Effector CD4-positive, alpha-beta T cell (primary cell): ENCODE results near the gene MATN1.
A peak's percentile ranks its signal among the peaks of the same experiment; 100 is the strongest.
"Not testable (repeated sequence)": the region's sequence is repeated elsewhere in the genome, so short reads cannot be mapped to it uniquely, and the experiment has no call there.

Experiments used
- DNase-seq: peaks from one replicate; pipeline ENCODE4 v3.0.0-alpha.2; 2020
- total RNA-seq: gene quantifications from one replicate; lab custom pipeline; 2026; lab: John Stamatoyannopoulos, UW

Gene MATN1, protein sequence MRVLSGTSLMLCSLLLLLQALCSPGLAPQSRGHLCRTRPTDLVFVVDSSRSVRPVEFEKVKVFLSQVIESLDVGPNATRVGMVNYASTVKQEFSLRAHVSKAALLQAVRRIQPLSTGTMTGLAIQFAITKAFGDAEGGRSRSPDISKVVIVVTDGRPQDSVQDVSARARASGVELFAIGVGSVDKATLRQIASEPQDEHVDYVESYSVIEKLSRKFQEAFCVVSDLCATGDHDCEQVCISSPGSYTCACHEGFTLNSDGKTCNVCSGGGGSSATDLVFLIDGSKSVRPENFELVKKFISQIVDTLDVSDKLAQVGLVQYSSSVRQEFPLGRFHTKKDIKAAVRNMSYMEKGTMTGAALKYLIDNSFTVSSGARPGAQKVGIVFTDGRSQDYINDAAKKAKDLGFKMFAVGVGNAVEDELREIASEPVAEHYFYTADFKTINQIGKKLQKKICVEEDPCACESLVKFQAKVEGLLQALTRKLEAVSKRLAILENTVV
- 7.7 reads per million, percentile 27 among the genes with 10 or more reads in this experiment for total RNA-seq

DNA sequence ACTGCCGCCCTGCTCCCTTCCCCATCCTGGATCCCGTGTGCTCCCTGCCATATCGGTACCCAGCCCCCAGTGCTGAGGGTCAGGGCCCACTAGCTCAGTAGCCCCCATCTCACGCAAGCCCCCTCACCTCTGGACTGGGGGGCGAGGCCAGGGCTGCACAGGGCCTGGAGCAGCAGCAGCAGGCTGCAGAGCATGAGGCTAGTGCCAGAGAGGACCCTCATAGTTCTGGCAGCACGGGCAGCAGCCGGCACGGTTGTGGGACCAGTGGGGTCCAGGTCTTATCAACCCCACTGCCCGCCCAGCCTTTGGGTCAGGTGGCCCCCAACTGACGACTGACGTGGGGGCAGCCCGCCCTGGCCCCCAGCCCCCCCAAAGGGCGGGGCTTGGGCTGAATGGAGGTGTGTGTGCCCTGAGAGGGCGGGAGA is at the start of gene MATN1:
Gene MATN1, minus strand, starts transcription at position 255 of the 425 bp plus-strand sequence. Its CDS starts 34 bp downstream, at position 221.
- DNase-seq: no peak

DNA sequence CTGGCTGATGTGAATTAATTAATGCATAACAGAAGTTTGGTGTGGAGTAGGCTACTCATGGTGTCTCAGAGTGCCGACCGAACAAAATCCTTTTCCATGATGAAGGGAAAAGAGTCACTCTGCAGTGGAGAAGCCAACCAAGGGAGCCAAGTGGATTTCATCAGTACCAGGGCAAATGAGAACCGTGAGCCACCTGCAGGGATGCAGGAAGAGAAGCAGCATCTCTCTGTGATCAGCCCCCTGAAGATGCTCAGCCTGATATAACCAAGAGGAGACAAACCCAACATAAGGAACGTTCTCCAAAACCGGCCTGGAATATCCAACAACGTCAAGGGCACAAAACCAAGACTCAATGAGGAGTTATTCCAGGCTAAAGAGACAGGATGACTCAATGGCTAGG is 47.6 kb upstream of the MATN1 start:
- no peak for DNase-seq

DNA sequence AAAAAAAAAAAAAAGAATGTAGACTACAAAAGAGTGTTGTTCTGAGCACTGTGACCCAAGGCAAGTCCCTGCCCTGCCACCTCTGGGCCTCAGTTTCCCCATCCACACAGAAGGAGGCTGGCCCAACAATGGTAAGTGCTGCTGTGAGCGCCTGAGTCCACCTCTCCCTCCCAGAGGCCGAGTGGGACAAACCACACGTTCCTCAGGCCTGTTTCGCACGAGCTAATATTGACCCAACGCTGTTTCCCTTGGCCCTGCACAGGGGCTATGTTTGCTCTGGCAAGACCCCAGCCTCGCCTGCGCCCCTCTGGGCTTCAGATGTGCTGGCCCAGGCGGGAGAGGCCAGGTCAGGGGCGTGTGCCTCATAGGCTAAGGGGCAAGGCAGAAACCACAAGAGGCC is 46.8 kb upstream of the MATN1 start:
- DNase-seq: no peak

DNA sequence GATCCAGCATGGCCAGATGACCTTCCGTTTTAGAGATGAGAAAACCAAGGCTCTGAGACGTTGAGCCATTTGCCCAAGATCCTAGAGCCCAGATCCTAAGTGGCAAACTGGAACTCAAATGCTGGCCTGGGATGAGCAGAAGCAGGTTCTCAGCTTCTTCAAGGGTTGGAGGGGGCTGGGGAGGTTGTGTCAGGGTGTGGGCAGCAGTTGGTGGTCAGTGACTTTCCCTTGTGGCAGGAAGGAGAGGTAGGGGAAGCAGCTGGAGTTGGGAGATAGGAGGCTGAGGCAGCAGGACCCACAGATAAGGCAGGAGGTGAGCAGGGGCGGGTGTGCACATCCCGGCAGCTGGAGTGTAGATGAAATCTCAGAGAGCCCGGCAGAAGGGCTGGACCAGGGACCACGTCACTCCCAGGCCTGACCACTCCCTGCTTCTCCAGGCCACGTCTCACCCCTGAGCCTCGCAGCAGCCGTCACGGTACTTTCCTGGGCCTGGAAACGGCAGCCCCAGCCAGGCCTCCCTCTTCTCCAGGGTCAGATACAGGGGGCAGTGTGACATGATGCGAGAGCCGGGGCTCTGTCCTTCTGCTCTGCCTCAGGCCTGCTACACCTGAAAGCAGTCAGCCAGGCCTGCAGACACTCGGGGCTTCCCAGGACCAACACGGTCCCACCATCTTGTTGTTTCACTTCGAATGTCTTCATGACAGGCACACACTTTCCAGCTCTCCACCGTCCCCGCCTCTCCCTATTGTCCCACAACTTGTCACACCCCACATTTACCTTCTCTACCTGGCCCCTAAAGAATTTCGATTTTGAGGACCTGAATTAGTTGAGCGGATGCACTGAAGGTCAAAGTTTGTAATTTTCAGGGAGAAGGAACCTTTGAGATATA is 45.7 kb upstream of the MATN1 start:
- no peak for DNase-seq

DNA sequence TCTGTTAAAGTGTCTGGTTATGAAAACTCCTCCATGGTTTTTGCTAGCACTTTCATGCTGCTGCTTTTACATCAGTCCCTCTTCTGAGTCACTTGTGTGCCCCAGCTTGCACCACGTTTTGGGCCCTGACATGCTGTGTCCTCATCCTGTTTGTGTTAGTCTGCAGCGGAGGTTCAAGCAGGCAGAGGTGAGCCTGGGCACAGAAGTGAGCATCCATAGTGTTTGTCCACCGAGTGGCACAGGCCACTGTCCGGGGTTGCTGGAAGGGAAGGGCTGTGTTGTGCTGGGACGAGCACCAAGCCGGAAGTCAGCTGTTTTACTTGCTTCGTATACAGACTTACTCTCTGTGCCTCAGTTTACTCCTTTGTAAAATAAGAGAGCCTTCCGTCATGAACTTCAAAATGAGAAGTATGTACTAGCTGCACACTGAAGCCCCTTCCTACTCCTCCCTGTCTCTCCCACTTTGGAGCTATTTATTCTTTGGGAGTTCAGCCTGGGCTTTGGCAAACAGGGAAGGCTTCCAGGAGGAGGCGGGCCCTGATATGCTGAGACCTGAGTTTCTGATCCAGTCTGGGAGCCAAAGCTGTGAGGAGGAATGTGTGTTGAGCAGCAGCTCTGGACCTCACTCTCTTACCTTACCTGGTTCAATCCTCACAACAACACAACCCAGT is 44.9 kb upstream of the MATN1 start:
- DNase-seq: no peak

DNA sequence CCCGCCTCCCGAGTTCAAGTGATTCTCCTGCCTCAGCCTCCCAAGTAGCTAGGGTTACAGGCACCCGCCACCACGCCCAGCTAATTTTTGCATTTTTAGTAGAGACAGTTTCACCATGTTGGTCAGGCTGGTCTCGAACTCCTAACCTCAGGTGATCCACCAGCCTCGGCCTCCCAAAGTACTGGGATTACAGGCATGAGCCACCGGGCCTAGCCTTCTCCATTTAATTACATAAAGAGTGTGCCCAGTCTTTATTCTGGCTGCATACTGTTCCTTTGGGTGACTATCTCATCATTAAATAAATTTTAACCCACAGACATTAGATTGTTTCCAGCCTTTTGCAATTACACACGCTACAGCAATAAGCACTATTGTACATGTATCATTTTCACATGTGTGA is 43.6 kb upstream of the MATN1 start:
- DNase-seq: not testable (repeated sequence)

DNA sequence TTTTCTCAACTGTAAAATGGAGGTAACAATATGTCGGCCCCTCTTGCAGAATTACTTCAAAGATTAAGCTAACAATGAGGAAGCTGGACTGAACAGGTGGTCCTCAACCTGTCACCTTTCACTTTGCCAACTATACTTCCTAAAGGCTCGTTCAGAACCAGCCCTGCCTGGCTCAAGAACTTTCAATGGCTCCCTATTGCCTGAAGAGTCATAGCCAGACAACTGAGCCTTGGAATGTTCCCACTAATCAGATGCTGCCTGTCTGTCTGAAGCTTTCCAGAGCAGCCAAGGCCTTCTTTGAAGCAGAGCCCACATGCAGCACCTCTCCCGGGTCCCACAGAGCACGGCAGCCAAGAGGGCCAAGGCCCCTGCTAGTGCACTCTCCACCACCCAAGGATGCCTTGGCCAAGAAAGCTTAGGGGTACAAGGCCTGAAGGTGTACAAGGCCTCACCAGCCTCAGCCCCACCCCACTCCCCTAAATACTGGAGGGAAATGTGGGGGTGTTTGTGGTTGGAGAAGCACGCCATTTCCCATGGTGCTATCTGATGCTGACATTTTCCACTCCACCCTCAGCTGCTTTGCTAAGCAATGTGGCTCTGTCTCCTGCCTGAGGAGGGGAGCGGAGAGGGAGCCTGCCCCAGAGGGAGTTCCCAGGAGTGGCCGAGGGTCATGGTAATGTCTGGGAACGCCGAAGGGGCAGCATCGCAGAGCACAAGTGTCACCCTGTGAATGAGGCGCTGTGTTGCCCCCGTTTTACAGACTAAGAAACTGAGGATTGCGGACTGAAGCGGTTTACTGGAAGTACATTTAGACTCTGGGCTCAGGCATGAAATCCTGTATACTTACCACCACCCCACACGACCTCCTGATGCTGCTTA is 42.4 kb upstream of the MATN1 start:
- no peak for DNase-seq

DNA sequence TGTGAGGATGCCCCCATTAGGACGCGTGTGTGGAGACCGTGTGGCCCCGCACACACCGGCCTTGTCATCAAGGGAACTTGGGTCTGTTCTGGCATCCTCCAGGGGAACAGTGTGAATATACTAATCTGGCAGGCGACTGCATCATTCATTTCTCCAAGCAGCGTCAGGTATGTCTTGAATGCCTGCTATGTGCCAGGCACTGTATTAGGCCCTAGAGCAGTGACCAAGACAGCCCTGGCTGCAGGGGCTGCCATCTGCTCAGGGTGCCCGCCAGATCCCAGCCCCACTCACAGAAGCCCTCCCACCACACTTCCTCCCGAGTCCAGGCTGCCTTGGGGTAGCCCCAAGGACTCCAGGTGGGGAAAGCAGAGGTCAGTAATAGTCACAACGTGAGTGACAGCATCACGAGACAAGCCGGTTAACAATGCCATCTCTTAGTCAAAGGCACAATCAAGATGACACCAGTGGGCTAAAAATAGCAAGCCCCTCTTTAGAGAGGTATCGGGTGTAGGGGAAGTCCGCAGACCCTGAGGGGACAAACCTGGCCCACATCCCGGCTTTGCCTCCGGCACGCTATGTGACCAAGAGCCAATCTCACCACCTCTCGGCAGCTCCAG is 41.7 kb upstream of the MATN1 start:
- DNase-seq: no peak

DNA sequence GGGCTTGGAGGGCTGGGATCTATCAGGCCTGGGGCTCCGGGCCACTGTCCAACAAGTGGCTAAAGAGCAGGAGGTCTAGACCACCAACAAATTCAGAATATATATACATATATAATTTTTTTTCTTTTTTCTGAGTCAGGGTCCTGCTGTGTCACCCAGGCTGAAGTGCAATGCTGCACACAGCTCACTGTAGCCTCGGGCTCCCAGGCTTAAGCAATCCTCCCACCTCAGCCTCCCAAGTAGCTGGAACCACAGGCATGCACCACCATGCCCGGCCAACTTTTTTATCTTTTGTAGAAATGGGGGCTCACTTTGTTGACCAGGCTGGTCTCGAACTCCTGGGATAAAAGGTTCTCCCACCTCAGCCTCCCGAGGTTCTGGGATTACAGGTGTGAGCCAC is 41.0 kb upstream of the MATN1 start:
- no peak for DNase-seq

DNA sequence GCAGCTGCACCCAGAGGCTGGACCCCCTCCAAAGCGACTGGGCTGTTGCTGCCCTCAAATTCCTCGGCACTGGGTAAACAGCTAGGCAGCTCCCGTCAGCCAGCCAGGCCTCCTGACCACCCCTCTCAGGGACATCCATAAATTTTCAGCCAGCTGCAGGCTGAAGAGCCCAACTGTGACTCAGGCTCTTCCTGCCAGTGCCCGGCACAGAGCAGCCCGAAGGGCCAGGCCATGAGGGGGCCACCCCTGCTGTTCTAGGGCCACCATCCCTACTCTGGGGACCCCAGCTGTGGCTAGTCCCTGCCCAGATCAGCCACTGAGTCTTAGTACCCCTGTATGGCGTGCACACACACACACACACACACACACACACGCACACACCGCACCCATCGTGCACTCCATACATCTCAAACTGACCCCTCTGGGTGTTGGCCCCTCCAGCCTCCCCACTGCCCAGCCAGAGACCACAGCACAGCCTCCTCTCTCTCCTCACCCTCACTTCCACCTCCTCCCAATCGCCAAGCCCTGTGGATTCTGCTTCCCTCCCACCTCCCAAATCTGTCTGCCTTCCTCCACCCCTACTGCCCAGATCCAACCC is 40.4 kb upstream of the MATN1 start:
- DNase-seq: no peak

DNA sequence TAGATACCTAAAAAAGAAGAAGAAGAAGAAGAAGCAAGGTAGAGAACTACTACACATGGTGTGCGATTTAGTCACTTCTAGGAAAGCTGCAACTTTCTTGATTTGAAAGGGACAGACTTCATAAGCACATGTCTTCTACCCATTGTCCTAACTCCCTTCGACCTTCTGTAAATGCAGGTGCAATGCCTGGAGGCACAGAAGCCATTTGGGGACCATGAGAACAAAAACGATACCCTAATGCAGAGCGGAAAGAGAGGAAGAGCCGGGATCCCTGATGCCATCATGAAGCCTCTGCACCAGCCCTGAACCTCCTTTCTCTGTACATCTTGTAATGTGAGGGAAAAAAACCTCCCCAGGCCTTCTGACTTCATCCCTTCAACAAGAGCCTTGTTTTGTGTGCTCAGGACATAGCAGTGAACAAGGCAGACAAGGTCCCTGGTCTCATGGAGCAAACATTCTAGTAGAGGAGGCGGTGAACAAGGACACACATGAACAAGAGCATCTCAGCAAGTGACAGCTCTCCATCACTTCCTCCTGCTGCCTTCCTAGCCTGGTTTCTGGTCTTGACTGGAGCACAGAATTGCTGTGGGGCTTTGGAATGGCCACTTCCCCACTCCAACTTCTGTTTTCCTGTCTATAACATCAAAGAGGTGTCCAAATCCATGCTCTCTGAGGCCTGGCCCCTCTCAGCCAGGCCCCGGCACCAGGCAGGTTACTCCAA is 39.7 kb upstream of the MATN1 start:
- no peak for DNase-seq

DNA sequence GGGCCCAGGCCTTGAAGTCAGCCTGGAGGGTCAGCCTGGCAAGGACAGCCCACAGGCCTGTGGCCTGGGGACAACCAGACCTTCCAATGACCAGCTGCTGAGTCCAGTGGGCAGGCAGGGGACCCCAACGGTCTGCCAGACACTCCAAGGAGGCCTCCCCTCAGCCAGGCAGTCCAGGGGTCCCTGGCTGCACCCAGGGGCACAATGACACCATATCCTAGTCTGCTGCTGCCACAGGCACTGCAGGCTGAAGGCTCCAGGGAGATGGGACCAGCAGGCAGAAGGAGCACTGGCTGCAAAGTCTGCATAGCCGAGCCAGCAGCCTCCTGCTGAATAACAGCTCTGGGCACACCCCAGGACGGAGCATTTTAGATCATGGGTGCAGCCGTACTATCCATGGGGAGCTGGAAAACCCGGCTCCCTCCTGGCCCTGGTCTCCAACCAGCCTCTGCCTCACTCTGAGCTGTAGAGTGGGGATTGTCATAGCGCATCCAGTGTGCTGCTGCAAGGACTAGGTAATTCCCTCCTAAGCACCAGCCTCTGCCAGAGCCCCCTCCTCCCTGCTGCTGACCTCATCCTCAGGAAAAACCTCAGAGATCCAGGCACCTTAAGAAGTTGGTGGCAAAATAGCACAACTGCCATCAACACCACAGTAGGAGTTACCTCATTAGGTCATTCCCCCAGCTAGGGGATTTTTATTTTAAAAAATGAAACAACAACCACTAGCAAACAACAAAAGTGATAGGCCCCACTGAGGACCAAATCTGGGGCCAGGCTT is 39.0 kb upstream of the MATN1 start:
- no peak for DNase-seq

DNA sequence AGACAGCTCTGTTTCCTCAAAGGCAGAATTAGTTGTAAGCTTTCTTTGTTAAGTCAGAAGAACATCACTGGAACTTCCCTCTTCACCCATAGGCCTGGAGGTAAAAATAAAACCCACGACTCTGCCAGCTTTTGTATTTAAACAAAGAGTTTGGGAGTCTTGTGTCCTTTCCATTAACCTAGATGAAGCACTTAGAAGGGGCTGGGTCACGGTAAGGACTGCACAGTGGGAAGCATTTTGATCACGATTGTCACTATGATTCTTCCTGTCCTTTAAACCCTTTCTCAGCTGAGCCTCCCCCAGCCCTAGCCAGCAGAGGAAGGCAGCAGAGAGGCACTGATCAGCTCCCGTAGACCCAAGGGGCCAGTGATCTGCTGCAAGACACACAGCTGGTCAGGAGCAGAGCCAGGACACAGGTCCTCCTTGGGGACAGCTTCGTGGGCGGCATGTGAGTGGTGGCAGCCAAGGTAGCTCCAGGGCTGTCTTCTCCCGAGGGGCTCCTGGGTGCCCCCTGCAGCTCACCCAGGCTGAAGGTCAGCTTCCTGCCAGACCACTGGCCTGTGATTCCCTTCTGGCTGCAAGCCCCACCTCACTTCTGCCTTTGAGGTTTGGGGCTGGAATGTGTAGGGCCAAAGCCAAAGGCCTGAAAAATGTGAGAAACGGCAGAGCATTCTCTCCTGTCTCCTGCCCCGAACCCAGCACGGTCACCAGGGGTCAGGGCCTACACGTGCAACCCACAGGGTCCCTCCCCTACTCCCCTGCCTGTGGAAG is 38.2 kb upstream of the MATN1 start:
- no peak for DNase-seq

DNA sequence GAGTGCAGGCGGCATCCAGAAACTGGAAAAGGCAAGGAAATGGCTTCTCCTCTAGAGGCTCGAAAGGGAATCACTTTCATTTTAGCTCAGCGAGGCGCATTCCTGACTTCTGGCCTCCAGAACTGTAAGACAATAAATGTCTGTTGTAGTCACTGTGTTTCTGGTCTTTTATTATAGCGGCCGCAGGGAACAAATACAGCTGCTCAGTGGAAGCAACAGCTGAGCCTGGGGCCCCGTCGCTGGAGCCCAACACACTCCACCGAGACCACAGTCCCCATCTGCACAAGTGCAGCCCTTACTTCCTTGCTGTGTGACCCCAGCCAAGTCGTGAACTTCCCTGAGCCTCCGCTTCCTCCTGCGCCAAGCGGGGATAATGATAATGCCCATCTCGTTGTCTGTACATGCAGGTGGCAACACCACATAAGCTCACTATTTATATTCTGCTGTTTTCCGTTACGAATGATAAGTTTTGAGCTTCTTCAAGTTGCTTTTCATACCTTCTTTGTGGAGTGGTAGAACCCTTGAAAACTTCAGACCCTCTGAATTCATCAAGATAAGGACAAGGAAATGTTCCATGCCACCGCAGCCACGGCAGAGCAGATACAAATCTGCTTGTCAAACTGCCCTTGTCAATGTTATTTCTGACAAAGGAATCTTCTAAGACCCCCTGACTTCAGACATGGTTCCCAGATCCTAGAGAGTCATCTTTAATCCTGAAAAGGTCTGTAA is 37.4 kb upstream of the MATN1 start:
- DNase-seq: no peak

DNA sequence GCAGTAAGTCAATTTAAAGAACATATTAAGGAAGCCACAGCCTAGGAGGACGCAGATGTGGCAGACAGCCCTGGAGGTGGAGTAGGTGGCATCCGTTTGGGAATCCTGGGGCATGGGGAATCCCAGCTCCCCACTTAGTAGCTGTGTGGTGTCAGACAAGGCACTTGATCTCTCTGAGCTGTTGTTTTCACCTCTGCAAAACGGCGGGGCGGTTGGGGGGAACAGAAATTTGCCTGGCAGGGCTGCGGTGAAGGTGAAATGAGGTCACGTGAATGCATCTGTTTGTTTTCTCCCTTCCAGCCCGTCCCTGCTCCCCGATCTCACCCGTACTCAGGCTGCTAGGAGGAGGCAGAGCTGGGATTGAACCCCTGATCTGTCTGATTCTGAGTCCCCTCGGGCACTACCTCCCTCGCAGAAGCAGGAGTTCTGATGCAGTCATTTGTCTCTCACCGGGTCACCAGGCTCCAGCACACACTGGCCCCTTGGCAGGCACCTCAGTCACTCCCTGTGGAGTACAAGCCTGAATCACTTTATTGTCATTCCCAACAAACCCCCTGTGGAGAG is 36.4 kb upstream of the MATN1 start:
- peak; percentile 69 for DNase-seq

DNA sequence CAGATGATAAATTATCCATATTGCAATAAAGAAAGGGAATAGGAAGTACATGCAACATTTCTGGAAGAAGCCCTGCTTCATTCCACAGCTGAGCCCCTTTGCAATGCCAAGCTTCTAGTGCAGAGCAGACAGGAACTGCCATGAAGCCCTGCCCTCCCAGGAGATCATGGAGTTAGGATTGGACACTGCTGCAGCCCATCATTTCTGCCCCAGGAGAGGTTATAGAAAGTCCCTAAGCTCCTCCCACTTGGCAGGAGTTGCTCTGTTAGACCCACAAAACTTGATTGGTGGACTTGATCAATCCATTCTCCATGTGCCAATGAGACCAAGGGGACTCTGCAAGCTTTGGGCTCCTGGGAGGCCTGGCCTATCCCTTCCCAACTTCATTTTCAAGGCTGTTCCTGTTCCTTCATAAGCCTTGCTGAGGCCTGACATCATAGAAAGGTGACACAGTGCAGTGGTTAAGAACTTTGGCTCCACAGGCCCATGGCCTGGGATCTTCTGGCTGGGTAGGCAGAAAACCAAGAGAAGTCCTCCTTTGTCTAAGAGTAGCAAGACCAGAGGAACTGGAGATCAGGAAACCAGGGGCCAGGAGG is 35.5 kb upstream of the MATN1 start:
- DNase-seq: no peak

DNA sequence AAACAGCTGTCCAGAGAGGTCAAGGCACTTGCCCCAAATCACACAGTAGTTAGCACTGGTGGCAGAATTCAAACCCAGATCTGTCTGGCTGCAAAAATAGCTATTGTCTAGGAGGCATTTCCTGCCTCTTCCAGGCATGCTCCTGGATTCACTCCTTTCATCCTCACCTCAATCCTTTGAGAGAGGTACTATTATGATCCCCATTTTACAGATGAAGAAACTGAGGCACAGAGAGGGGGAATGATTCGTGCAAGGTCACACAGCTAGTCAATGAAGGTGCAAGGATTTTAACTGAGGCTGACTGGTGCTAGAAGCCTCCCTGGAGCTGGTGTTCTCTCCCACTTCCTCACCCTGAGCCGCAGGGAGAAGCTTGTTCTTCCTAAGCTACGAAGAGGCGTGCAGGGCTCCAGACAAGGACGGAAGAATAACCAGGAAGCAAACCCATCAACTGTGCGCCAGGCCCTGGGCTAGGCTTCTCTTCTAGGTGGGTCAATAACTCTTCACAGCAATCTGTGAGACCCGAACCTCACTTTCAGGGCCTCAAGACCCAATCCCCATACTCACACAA is 34.8 kb upstream of the MATN1 start:
- DNase-seq: no peak
